Activated T-cell treated with anti-CD3 and anti-CD28 coated beads, Interleukin-2, amount 50 U/mL, for 48 hours (primary cell): Measurements from ENCODE around the gene HDAC7.

ENCODE experiments used
- DNase-seq, 2 experiments: peaks; one replicate each; pipeline ENCODE4 v3.0.0-alpha.2; 2020

HDAC7 gene

GRCh38 chr12:47819896-47820630, at the start of gene HDAC7:
HDAC7 (minus strand) TSS chr12:47819903; CDS start chr12:47819785, 118 bp downstream.
- peak; percentile 77 to 83 for DNase-seq

- DNase-seq: peak in 1 of 2 experiments; percentile 55
Measured at GRCh38 chr12:47868552-47869031, 48.9 kb upstream of the HDAC7 start.

- DNase-seq: peak in 1 of 2 experiments; percentile 48
Measured at GRCh38 chr12:47868041-47868440, 48.3 kb upstream of the HDAC7 start.

- peak; percentile 73 to 78 for DNase-seq
Measured at GRCh38 chr12:47867495-47867941, 47.8 kb upstream of the HDAC7 start.

GRCh38 chr12:47864646-47865235, 45.0 kb upstream of the HDAC7 start:
- DNase-seq: no peak

- no peak for DNase-seq
Measured at GRCh38 chr12:47863985-47864384, 44.3 kb upstream of the HDAC7 start.

GRCh38 chr12:47863467-47863866, 43.8 kb upstream of the HDAC7 start:
- no peak for DNase-seq

- DNase-seq: no peak
Measured at GRCh38 chr12:47862881-47863280, 43.2 kb upstream of the HDAC7 start.

- DNase-seq: no peak
Measured at GRCh38 chr12:47862167-47862750, 42.6 kb upstream of the HDAC7 start.

GRCh38 chr12:47860873-47861272, 41.2 kb upstream of the HDAC7 start:
- DNase-seq: no peak

- peak; percentile 68 to 70 for DNase-seq
Measured at GRCh38 chr12:47860279-47860841, 40.7 kb upstream of the HDAC7 start.

- DNase-seq: no peak
Measured at GRCh38 chr12:47858511-47859266, 39.0 kb upstream of the HDAC7 start.

- no peak for DNase-seq
Measured at GRCh38 chr12:47856721-47857575, 37.2 kb upstream of the HDAC7 start.

- DNase-seq: no peak
Measured at GRCh38 chr12:47856094-47856493, 36.4 kb upstream of the HDAC7 start.

- DNase-seq: no peak
Measured at GRCh38 chr12:47855502-47855901, 35.8 kb upstream of the HDAC7 start.

- no peak for DNase-seq
Measured at GRCh38 chr12:47854531-47854930, 34.8 kb upstream of the HDAC7 start.

GRCh38 chr12:47852096-47852571, 32.4 kb upstream of the HDAC7 start:
- DNase-seq: no peak

GRCh38 chr12:47851303-47851952, 31.7 kb upstream of the HDAC7 start:
- DNase-seq: no peak

GRCh38 chr12:47850153-47851084, 30.7 kb upstream of the HDAC7 start:
- no peak for DNase-seq

GRCh38 chr12:47849261-47849660, 29.6 kb upstream of the HDAC7 start:
- DNase-seq: no peak
